ENCODE data around the gene RHBDL1. TPM values are rescaled to one million over a fixed set of nuclear protein-coding genes. Genes with fewer than 3 reads are reported as not detected.

RHBDL1 gene
- total and polyA plus RNA-seq, 2 experiments from 2014 or later, result 8.4 to 10.1 TPM

GRCh38 chr16:719815-720446 lies 44.5 kb downstream of the RHBDL1 start:
- DNase-seq (ENCODE audit: low spot score) (no peak), ATAC-seq (peak; percentile 0; the same call in 2 of the 3 replicates)
- Histone ChIP-seq H3K4me3 (peak overlapping the region; percentile 82), H3K27ac (ENCODE audit: low read depth) (no peak overlapping the region), H4K20me1 (replicated peaks; ENCODE audit: insufficient read depth) (no peaks in the 10 kb centered on the region), H3F3A (replicated peaks; ENCODE audit: low read depth) (no peaks in the 10 kb centered on the region), H3K36me3 (ENCODE audit: insufficient read depth) (no peaks in the 10 kb centered on the region), H2AFZ (no peak overlapping the region), H3K79me2 (replicated peaks; ENCODE audit: insufficient read depth) (no peaks in the 10 kb centered on the region), H3K27me3 (ENCODE audit: insufficient read depth) (peaks cover 26% of the 10 kb centered on the region), H3K9me2 (ENCODE audit: insufficient read depth) (no peaks in the 10 kb centered on the region), H3K4me1 (ENCODE audit: insufficient read depth) (peaks cover 12% of the 10 kb centered on the region; the same call in 1 of the 2 replicates), H3K4me2 (peak overlapping the region; percentile 97)
- no peaks in the 10 kb centered on the region for H3K36me3 Mint-ChIP-seq (ENCODE audit: low read depth)
- H3K9me3 Mint-ChIP-seq, result no peaks in the 10 kb centered on the region
- peaks cover 13% of the 10 kb centered on the region; the same call in 2 of the 3 replicates for H3K4me1 Mint-ChIP-seq
- peaks cover 25% of the 10 kb centered on the region for H3K27me3 Mint-ChIP-seq (ENCODE audit: insufficient read depth, low read depth, poor library complexity)
- TF ChIP-seq CTCF (conservative IDR thresholded peaks at IDR 0.05; ENCODE audit: low read depth in 2 of 2) (peak; percentile 22 to 33; a peak in 2 of 4 replicates), ETS1 (IDR thresholded peaks at IDR 0.05) (no peak)
- H3K27ac Mint-ChIP-seq, result peak overlapping the region; percentile 72
- H3K4me3 Mint-ChIP-seq, result peak overlapping the region; percentile 83

- no peaks in the 10 kb centered on the region for H3K9me2 ChIP-seq (ENCODE audit: insufficient read depth)
- peak overlapping the region; percentile 97 for H3K4me2 ChIP-seq
- 0 out of 2 replicates have a peak overlapping the region, but pooled peaks have one; percentile 32 for H2AFZ ChIP-seq
- Mint-ChIP-seq H3K27ac (peak overlapping the region; percentile 72), H3K27me3 (ENCODE audit: insufficient read depth, low read depth, poor library complexity) (peaks cover 25% of the 10 kb centered on the region), H3K36me3 (ENCODE audit: low read depth) (no peaks in the 10 kb centered on the region), H3K9me3 (no peaks in the 10 kb centered on the region), H3K4me3 (peak overlapping the region; percentile 83), H3K4me1 (peaks cover 13% of the 10 kb centered on the region; the same call in 2 of the 3 replicates)
- peaks cover 12% of the 10 kb centered on the region; the same call in 1 of the 2 replicates for H3K4me1 ChIP-seq (ENCODE audit: insufficient read depth)
- DNase-seq (ENCODE audit: low spot score), result peak; percentile 73
- H3K4me3 ChIP-seq, result peak overlapping the region; percentile 82
- TF ChIP-seq CTCF (conservative IDR thresholded peaks at IDR 0.05; ENCODE audit: low read depth in 2 of 2) (peak in 1 of 2 experiments; percentile 35; a peak in 2 of 4 replicates), REST (IDR thresholded peaks at IDR 0.05; ENCODE audit: unreplicated experiment) (no peak), STAT1 (IDR thresholded peaks at IDR 0.05; ENCODE audit: unreplicated experiment) (no peak), JUNB (IDR thresholded peaks at IDR 0.05; ENCODE audit: unreplicated experiment) (no peak)
- H4K20me1 ChIP-seq (replicated peaks; ENCODE audit: insufficient read depth), result no peaks in the 10 kb centered on the region
- 0 out of 2 replicates have a peak overlapping the region, but pooled peaks have one; percentile 74 for H3K27ac ChIP-seq (ENCODE audit: low read depth)
- peak; percentile 34 for ATAC-seq
- no peaks in the 10 kb centered on the region for H3K79me2 ChIP-seq (replicated peaks; ENCODE audit: insufficient read depth)
- H3F3A ChIP-seq (replicated peaks; ENCODE audit: low read depth), result 0 out of 2 replicates have a peak, but pooled peaks cover under 1% of the 10 kb centered on the region
- H3K36me3 ChIP-seq (ENCODE audit: insufficient read depth), result no peaks in the 10 kb centered on the region
- peaks cover 29% of the 10 kb centered on the region for H3K27me3 ChIP-seq (ENCODE audit: insufficient read depth)
Observed at GRCh38 chr16:720447-720989, 45.0 kb downstream of the RHBDL1 start.
